HuH-7 (cell line): Measurements from ENCODE around the gene PRKD3.
A peak's percentile ranks its signal among the peaks of the same experiment; 100 is the strongest.

Experiments
- DNase-seq: peaks from one replicate; pipeline ENCODE4 v3.0.0; 2011; ENCODE audit warnings: low spot score

PRKD3 gene

DNA sequence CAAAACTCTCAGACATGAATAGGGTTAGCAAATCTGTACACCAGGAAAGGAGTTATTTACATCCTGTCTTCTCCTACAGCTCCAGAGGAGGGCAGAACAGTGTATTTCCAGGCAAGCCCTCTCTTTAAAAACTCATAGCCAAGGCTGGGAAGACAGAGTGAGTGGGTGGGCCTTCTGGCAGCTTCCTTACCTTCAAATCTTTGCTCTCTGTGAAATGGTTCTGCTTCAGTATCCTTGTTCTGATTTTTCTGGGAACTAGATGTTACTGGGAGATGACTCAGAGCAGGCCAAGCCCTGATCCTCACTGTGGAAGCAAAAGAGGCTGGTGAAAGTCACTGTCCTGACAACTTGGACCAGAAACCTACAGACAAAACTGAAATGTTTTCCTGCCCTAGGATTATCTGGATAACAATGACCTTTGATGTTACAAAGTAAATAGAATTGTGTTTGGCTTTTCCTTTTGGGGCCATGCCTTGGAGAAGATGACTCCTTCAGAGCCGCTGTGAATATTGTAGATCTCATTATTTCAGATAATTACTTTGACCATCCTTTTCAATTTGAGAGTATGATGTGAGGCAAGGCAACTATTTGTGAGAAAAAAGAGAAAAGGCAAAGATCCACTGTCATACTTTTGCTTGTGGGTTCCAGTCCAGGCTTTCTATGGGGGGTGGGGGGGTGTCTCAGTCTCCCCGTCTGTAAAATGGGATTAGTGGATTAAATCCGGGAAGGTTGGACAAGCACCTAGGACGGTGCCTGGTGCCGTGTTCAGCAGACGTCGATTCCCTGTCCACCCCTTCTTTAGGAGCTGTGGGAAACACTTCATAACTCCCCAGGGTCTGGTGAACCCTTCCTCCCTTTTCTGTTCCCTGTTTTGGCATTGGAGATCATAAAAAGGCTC, 19.2 kb upstream of the PRKD3 start:
- peak; percentile 67 for DNase-seq

DNA sequence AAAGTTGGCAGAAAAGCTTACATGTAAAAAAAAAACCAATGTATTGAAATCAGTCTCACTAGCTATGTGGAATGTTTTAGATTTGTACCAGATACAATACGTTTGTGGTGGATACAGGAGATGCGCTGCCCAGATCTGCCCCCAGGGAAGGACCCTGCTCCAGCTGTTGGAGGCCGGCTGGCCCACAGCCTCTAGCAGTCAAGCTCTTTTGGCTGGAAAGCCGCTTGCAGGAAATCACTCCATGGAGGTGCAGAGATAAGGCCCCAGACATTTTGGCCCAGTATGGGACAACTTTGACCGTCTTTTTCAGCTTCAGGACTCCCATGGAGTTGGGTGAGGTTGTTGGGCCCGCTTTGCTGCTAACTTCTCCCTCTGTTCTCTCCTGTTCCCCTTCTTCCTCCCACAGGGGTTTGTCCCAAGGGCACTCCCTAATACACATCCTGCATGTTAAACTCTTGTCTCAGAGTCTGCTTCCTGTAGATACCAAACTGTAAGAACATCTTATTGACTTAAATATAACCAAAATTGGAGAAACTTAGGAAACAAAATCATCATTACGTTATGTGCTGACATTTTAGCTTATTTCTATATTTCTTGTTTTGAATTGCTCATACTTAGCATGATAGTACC, 18.1 kb upstream of the PRKD3 start:
- DNase-seq: no peak

DNA sequence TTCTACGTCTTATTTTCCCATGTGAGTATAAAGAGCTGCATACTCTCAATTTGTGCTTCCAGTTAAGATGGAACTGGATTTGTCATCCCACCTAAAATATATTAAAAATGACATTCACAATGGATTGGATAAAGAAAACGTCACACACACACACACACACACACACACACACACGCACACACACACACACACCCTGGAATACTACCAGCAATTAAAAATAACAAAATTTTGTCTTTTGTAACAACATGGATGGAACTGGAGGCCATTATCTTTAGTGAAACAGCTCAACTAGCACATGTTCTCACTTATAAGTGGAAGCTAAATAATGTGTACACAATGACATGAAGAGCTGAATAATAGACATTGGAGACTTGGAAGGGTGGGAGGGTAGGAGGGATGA, 16.0 kb upstream of the PRKD3 start:
- DNase-seq: no peak

DNA sequence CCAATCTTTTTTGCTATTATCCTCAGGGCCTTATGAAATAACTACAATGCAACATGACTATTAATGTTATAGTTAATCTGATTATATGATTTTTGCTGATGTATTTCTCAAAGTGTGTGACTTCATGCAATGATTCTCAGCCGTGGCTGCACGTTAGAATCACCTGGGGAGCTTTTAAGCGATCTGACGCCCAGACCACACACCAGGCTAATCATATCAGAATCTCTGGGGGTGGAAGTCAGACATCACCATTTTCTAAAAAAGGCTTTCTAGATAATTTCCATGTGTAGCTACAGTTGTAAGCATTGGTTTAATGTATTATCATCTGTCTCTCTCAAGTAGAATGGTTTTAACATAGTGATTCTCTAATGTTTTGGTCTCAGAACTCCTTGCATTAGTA, 14.3 kb upstream of the PRKD3 start:
- no peak for DNase-seq

DNA sequence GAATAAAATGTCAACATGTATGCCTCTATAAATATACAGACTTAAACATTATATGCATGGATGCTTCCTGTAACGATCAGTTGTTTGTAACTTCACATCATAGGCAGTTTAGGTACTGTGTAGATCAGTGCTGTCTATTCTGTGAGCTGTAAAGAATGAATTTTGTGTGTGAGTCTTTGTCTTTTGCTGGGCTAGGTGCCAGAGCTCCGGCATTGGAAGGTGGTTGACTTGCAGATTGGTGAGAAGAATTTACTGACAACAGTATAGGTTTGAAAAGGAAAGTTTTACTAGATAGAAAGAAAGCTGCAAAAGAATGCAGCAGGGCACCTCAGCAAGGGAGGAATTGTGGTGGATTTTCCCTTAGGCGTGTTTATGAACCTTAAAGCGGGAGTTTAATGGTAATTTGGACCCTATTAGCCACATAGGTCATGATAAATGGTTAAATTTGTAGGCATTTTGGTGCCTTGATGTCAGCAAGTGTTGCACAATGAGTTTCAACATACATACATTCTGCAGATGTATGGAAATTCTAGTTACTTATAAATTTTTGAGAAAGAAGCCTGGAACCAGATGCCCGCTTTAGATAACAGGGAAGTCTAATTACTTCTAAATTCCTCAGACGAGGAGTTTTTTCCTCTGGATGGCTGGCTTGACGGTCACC, 13.1 kb upstream of the PRKD3 start:
- DNase-seq: no peak

DNA sequence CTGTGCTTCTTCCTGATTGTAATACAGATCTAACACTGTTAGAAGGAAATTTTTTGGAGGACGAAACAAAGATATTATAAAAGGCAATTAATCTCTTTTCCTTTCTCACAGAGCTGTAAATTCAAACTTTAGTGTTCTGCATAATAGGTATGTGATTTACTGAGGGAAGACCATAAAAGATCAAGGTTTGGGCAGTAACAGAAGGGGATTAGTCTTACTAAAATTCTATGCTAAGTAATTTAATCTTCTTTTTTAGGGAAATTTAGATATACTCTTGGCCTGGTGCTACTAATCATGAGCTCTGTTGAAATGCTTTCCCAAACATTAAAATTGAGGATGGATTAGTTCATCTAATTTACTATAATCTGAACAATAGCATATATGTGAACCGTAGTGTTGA, 11.0 kb upstream of the PRKD3 start:
- no peak for DNase-seq

DNA sequence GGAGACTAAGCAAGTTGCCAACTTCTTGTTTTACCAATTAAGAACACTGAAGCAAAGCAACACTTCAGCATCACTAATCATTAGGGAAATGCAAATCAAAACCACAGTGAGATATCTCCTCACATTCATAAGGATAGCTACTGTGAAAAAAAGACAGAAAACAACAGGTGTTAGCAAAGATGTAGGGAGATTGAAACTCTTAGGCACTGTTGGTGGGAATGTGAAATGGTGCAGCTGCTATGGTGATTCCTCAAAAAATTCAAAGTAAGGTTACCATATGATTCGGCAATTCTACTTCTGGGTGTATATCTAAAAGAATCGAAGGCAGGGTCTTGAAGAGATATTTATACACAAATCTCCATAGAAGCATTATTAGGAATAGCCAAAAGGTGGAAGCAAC, 8.6 kb upstream of the PRKD3 start:
- DNase-seq: no peak

DNA sequence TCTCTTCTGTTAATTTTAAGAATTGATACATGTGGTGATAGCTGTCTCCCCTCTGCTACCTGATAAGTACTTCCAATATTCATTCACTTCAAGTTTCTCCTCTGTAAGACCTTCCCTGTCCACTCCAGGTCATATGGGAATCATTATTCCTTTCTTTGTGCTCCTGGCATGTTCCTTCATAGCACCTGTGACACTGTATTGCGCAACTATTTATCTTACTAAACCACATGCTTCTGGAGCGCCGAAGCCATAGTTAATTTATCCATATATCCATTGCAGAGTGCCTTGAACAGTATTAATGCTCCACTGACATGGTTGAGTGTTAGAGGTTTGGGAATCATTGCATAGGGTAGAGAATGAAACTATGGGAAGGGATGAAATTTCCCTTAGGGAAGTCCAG, 7.9 kb upstream of the PRKD3 start:
- DNase-seq: no peak

DNA sequence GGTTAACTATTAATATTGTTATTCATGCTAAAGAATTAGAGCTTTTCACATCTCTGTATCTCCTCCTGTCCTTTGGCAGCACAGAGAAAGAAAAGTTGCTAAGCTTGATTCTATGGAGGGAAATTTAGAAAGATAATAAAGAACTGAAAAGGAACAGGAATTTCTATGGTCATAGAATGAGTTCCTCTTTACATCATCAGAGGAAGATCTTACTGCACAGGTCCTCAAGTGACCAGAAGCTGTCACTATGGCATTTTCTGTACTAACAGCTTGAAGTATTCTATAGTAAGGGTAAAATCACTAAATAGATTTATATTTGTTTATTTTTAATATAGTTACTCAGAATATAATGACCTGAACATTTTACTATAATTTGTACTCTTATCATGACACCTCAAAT, 6.0 kb upstream of the PRKD3 start:
- DNase-seq: no peak

DNA sequence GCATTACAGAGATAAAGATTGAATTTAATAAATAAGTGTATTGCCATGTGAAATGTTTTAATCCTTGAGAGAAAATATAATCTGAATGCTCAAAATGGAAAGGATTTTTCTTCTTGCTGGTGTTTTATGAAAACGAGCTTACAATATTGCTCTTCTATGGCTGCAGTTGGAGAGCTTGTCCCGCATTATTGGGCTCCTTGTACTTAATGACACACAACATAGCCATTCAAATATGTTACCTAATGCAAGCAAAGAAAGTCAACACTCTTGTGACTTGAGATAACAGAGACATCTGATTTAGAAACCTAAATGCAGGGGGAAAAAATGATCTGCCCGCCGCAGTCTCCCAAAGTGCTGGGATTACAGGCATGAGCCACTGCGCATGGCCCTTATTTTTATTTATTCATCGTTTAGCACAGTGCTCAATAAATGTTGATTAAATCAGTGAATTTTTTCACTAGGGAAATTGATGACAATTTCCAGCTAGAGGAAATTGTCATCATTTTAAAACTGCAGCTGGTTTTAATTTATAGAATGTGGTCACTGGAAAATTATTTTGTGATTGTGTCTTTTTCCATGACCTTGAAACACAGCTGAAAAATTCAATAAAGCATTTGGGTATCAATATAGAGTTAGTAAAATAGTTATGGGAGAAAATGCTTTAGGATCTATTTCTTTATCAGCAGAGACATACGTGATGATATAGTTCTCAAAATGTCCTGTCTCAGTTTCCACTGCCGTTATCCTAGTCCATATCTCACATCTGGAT, 2.4 kb upstream of the PRKD3 start:
- no peak for DNase-seq

DNA sequence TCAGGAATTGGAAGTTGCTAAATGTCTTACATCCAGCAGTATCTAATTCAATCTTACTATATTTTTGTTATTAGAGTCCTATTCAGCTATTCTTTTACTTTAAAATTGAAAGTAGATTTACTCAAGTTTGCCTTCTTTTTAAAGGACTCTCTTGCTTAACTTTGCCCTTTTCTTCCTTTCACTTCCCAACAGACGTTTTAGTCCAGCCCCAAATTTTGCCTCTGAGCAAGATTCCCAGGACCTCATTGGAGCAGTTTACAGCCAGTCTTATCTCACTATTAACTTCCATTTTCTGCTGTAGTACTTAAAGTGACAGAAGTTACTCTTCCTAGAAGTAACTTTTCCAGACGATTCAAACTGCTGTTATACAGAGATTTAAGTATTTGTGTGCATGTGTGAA, 1.7 kb upstream of the PRKD3 start:
- no peak for DNase-seq

DNA sequence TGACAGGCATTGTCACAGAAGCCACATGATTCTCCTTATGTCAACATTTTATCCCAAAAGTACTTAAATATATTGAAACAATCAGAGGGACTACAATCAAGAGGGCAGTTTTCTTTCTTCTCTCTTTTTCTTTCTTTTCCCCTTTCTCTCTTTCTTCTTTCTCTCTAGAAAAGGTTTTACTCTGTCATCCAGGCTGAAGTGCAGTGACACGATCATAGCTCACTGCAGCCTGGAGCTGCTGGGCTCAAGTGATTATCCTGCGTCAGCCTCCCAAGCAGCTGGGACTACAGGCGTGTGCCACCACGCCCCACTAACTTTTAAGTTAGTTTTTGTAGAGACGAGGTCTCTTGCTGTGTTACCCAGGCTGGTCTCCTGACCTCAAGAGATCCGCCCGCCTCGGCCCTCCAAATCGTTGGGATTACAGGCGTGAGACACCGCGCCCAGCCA, 1.0 kb upstream of the PRKD3 start:
- DNase-seq: no peak

DNA sequence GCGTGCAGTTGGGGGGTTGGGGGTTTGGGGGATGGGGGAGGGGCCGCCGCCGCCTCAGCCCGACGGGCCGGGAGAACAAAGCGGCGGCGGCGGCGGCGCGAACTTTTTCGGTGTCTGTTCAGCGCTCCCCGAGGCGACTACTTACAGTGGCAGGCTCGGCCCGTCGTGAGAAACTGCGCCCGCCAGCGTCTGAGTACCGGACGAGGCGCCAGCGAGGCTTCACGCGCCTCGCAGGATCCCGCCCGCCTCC, 172 bp downstream of the PRKD3 start:
- DNase-seq: no peak

DNA sequence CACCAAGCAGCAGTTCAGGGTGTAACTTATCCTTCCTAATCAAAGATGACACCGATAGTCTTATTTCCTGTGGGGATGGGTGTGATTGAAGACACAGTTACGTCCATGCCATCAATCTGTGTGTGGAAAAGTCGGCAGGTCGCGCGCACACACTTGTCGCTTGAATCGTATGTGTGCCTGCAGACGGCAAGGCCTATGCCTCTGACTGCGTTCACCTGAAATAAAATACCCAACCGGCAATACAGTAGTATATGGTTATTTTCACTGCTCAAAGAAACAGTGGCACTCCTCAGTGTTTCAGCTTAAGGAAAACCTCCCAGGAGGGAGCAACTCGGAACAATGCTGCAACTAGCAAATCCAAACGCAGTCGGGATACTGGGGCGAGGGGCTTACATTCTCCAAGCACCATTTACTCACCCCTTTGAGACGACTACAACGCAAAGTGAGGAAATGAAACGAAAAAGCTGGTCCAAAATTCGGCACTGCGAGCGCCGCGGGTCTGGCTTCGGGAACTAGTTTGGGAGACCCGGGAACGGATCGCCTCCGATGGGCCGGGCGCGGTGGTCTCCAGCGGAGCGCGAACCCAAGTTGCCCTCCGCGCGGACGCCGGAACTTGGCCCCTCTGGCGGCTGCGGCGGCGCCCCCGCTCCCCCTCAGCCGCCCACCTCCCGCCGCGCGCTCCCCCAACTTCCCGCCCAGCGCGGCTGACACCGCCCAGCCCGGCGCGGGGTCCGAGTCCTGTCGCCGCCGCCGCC, 675 bp downstream of the PRKD3 start:
- DNase-seq: no peak

DNA sequence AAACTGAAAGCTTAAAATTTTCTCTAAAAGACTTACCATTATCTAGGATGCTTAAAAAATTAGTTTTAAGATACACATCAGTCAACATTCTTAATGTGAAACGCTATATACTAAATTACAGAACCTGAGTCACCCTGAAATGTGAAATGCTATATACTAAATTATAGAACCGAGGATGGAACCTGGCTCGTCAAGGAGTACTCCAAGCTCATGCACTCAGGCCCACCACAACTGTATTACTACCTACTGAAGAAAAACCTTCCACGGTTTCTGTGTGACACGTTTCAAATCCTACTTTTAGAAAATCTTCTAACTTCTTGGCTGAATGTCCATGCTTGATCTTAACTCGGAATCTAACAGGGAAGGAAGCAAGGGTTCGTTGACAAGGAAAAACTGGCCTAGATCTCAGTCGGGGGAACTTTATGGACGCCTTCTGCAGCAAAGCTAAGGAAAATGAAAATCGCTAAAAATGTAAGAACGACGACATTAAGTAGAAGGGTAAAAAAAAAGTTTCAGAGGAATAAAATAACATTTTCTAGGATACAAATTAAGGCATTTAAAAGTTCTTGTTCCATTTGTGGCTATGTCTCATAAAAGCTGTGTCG, 1.4 kb downstream of the PRKD3 start:
- no peak for DNase-seq

DNA sequence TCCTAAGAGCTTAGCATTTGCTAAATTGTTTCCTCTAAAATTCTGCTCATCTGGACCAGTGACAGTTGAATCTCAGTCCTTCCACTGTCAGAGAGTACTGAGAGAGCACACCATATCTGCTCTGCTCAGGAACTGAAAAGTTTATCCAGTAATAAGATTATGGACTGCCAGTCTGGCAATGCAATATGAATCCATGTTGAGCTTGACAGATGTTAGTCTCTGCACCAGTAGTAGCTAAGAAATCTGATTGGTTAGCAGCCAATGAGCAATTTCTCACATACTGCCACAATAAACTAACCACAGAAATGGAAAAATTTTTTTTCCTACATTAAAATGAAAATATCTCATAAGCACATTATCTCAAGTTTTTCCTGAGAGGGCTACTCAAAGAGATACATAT, 2.3 kb downstream of the PRKD3 start:
- DNase-seq: no peak

DNA sequence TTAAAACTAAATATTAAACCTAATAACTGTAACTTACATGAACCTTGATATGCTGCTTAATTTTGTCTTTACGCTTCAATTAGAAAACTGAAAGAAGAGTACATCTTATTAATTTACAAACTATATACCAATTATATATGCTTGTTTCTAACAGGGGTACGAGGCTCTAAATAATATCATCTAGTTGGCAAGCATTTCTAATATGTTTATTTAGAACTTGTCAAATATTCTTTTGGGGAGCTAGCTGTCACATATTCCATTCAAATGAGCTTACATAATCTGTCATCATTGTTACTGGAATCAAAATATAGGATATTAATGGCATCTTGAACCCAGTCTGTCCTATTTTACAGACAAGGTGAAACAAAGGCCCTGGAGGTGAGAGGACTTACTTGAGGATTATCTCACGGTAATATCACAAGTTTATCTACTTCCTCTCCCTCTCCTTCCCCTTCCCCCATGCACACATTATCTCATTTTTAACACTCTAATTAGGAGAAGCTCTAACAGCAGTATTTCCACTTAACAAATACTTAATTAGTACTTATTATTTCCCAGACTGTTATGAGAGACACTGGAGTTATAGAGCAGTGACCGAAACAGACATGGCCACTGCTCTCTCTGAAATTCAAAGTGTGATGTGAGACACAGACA, 3.5 kb downstream of the PRKD3 start:
- DNase-seq: no peak

DNA sequence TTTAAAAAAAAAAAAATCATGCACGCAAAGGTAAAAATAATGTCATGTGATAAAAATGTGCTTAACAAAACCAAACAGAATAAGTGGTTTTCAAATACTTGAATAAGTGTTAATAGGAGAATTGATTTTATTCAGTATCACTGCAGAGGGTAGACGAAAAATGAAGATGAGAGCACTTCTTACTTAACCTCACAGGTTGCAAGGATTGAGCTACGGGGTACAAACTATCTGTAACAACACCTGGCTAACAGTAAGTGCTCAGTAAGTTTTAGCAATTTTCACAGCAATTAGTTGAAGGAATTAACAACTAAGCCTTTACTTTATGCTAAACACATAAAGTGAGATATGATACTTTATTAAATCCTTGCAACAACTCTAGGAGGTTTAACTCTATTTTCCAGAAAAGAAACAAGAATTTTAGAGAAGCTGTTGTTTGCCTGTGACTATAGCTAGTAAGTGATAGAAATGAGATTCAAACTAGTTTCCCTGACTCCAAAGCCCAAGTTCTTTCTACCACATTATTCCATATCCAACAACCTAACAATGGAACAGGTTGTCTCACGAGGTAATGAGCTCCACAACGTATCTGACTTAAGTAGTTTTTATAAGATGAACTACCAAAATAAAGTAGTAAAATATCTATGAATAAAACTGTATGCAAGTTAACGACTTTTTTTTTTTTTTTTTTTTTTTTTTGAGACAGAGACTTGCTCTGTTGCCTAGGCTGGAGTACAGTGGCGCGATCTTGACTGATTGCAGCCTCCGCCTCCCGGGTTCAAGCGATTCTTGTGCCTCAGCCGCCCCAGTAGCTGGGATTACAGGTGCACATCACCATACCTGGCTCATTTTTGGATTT, 4.7 kb downstream of the PRKD3 start:
- no peak for DNase-seq

DNA sequence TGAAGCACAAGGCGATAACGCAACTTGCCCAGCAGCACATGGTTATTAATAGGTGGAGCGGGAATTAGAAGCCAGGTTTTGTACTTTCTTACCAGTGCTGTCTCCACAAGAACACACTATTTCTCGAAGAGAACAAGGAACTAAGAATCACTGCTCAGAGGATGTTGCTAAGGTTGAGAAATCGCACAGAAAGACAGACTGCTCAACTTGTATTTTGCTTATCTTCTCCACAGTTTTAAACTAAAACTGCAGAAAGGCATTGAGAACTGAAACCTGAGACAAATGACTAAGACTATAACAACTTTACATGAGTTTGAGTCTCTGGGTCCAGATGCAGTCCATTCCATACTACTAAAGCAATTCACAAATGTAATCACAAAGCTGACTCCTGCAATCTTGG, 6.2 kb downstream of the PRKD3 start:
- no peak for DNase-seq

DNA sequence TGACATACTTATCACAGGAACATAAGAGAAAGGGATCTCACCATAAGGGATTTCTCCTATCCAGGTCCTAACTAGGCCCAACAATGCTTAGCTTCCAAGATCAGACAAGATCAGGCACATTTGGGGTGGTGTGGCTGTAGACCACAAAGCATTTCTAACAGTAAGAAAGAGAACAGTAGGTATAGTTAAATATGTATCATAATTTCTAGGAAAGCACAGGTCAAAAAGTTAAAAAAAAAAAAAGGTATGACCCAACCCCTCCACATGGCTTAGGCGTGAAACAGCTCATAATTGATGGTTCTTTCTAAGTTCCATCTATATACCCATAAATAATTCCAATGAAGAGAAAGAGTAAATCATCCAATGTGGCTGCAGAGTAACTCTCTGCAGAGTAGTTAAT, 6.9 kb downstream of the PRKD3 start:
- DNase-seq: no peak
